Parathyroid adenoma (tissue), 2 donors: ENCODE measurements around the gene CXCL5.

Experiments
- H2AFZ ChIP-seq: fragments of 300-600 bp; sonication (generic); one replicate; pipeline ENCODE4 v1.7.0; 2017; ENCODE audit warnings: antibody characterized with exemption, mild to moderate bottlenecking
- H3K27ac ChIP-seq: fragments of 300-600 bp; sonication (generic); one replicate; pipeline ENCODE4 v1.7.0; 2017
- H3K27me3 ChIP-seq: fragments of 300-600 bp; sonication (generic); one replicate; pipeline ENCODE4 v1.7.0; 2017; ENCODE audit warnings: low read length; ENCODE audit not compliant: control insufficient read depth, insufficient read depth
- H3K36me3 ChIP-seq: fragments of 300-600 bp; sonication (generic); one replicate; pipeline ENCODE4 v1.7.0; 2017; ENCODE audit warnings: low read length; ENCODE audit not compliant: control insufficient read depth, insufficient read depth
- H3K4me1 ChIP-seq: fragments of 300-600 bp; sonication (generic); one replicate; pipeline ENCODE4 v1.7.0; 2017; ENCODE audit warnings: control low read depth
- H3K4me2 ChIP-seq: fragments of 300-600 bp; sonication (generic); one replicate; pipeline ENCODE4 v1.7.0; 2017; ENCODE audit warnings: low read length
- H3K4me3 ChIP-seq: fragments of 300-600 bp; sonication (generic); one replicate; pipeline ENCODE4 v1.7.0; 2017; ENCODE audit warnings: low read depth, low read length
- H3K79me2 ChIP-seq: fragments of 300-600 bp; sonication (generic); one replicate; pipeline ENCODE4 v1.7.0; 2017; ENCODE audit warnings: control low read depth
- H3K9ac ChIP-seq: fragments of 300-600 bp; sonication (generic); one replicate; pipeline ENCODE4 v1.7.0; 2017; ENCODE audit warnings: mild to moderate bottlenecking
- H3K9me3 ChIP-seq: fragments of 300-600 bp; sonication (generic); one replicate; pipeline ENCODE4 v1.7.0; 2017; ENCODE audit warnings: low read length; ENCODE audit not compliant: control insufficient read depth
- CTCF ChIP-seq: fragments of 300-600 bp; sonication (generic); IDR thresholded peaks from one replicate; pipeline ENCODE4 v1.7.0; 2017; ENCODE audit warnings: antibody characterized with exemption, mild to moderate bottlenecking
- donor health status: primary hyperparathyroidism.

The CXCL5 gene

GRCh38 chr4:74038086-74038424 is 39.6 kb upstream of the CXCL5 start:
- Histone ChIP-seq H3K79me2 (no peaks in the 10 kb centered on the region), H3K36me3 (no peaks in the 10 kb centered on the region), H2AFZ (peak overlapping the region; percentile 77), H3K4me3 (peak overlapping the region; percentile 79), H3K9me3 (no peaks in the 10 kb centered on the region), H3K4me1 (no peaks in the 10 kb centered on the region), H3K27ac (no peak overlapping the region), H3K4me2 (peak overlapping the region; percentile 96), H3K9ac (no peak overlapping the region), H3K27me3 (no peaks in the 10 kb centered on the region)
- no peak for TF ChIP-seq CTCF

- Histone ChIP-seq H3K4me1 (no peaks in the 10 kb centered on the region), H2AFZ (no peak overlapping the region), H3K9me3 (no peaks in the 10 kb centered on the region), H3K9ac (no peak overlapping the region), H3K36me3 (no peaks in the 10 kb centered on the region), H3K4me3 (no peak overlapping the region), H3K27me3 (no peaks in the 10 kb centered on the region), H3K4me2 (no peak overlapping the region), H3K27ac (no peak overlapping the region), H3K79me2 (no peaks in the 10 kb centered on the region)
- no peak for TF ChIP-seq CTCF
Observed at GRCh38 chr4:74037076-74037955, 38.8 kb upstream of the CXCL5 start.

GRCh38 chr4:74033739-74034138 is 35.3 kb upstream of the CXCL5 start:
- TF ChIP-seq CTCF, result no peak
- Histone ChIP-seq H3K4me3 (no peak overlapping the region), H3K36me3 (no peaks in the 10 kb centered on the region), H3K27ac (no peak overlapping the region), H2AFZ (no peak overlapping the region), H3K27me3 (no peaks in the 10 kb centered on the region), H3K4me2 (no peak overlapping the region), H3K79me2 (no peaks in the 10 kb centered on the region), H3K9me3 (peaks cover 2% of the 10 kb centered on the region), H3K4me1 (no peaks in the 10 kb centered on the region), H3K9ac (no peak overlapping the region)

- no peak overlapping the region for H3K9ac ChIP-seq
- H3K9me3 ChIP-seq, result peaks cover 5% of the 10 kb centered on the region
- no peaks in the 10 kb centered on the region for H3K27me3 ChIP-seq
- no peak overlapping the region for H2AFZ ChIP-seq
- TF ChIP-seq CTCF, result no peak
- H3K4me3 ChIP-seq, result no peak overlapping the region
- no peaks in the 10 kb centered on the region for H3K79me2 ChIP-seq
- H3K36me3 ChIP-seq, result no peaks in the 10 kb centered on the region
- no peak overlapping the region for H3K27ac ChIP-seq
- H3K4me1 ChIP-seq, result no peaks in the 10 kb centered on the region
- no peak overlapping the region for H3K4me2 ChIP-seq
Observed at GRCh38 chr4:74032064-74032463, 33.6 kb upstream of the CXCL5 start.

GRCh38 chr4:74031576-74031975 is 33.1 kb upstream of the CXCL5 start:
- Histone ChIP-seq H3K27me3 (no peaks in the 10 kb centered on the region), H3K9ac (no peak overlapping the region)
- no peak for TF ChIP-seq CTCF

More at GRCh38 chr4:74031576-74031975, 33.1 kb upstream of the CXCL5 start:
- Histone ChIP-seq H3K79me2 (no peaks in the 10 kb centered on the region), H3K27ac (no peak overlapping the region), H3K4me2 (no peak overlapping the region), H3K4me1 (no peaks in the 10 kb centered on the region), H3K9me3 (peaks cover 5% of the 10 kb centered on the region), H3K36me3 (no peaks in the 10 kb centered on the region), H3K4me3 (no peak overlapping the region), H2AFZ (no peak overlapping the region)
